GM12878 (cell line): ENCODE data around the gene ITPR3.

ENCODE experiments used
- POLR2A ChIP-seq: IDR thresholded peaks from 2 replicates; pipeline ENCODE4 v1.6.1; 2011; ENCODE audit warnings: low read depth, mild to moderate bottlenecking, low read length
- SMARCA5 ChIP-seq: fragments of 450-650 bp; IDR thresholded peaks from 2 replicates; pipeline ENCODE4 v1.6.1; 2017; ENCODE audit warnings: mild to moderate bottlenecking
- TCF3 ChIP-seq: IDR thresholded peaks from 2 replicates; pipeline ENCODE4 v1.6.1; 2012; ENCODE audit warnings: low read depth, mild to moderate bottlenecking, low read length, borderline replicate concordance; ENCODE audit not compliant: insufficient read depth
- YY1 ChIP-seq: IDR thresholded peaks from 2 replicates; pipeline ENCODE4 v1.6.1; 2011; ENCODE audit warnings: low read depth, mild to moderate bottlenecking, low read length

DNA sequence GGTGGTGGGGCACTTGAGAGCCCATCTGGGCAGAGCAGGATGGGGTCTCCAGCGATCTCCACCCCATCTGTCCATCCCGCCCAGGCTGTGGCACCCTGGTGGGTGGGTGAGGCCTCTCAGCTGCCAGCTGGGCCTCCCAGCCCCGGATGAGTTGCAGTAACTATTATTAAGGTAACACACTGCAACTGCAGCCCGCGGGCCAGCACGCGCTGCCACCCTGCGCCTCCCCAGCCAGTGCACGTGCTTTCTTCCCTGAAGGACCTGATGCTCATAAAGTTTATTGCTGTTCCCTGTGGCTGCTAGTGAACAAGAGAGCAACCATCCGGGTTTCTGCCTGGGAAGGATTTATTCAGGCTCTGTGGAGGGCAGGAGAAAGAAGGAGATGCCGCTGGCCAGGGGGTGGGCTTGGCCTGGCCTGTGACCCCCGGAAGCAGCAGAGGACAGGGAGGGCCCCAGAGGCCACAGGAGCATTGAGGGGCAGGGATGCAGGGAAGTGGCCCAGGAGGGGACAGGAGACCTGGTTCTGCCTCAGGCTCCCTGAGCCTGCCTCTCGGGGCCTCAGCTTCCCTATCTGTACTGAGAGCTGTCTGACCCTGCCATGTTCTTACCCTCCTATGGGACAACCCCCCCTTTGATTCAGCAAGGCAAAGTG is 123.9 kb downstream of the ITPR3 start:
- no peak for TF ChIP-seq TCF3
- TF ChIP-seq SMARCA5, result no peak
- no peak for TF ChIP-seq YY1
- no peak for TF ChIP-seq POLR2A
